SK-N-SH (cell line): ENCODE results near the gene CTNNB1.

Experiments used
- CHD2 ChIP-seq: fragments of 150-350 bp; IDR thresholded peaks from 2 replicates; pipeline ENCODE4 v1.6.1; 2018; ENCODE audit warnings: low read length; ENCODE audit not compliant: partially characterized antibody
- CTCF ChIP-seq: fragments of 200-600 bp; sonication (generic); IDR thresholded peaks from 2 replicates; pipeline ENCODE4 v1.6.1; 2017; ENCODE audit warnings: antibody characterized with exemption, mild to moderate bottlenecking, moderate library complexity
- EP300 ChIP-seq, 2 experiments: IDR thresholded peaks; 2 replicates each; pipeline versions ENCODE4 v1.4.0 to v1.6.1; 2012; ENCODE audit warnings: borderline replicate concordance in 1 of 2, low read depth in 1 of 2, low read length in 1 of 2
- GABPA ChIP-seq: IDR thresholded peaks from 2 replicates; pipeline ENCODE4 v1.4.0; 2012; ENCODE audit warnings: low read depth, mild to moderate bottlenecking
- MXI1 ChIP-seq: IDR thresholded peaks from 2 replicates; pipeline ENCODE4 v1.6.1; 2012; ENCODE audit warnings: mild to moderate bottlenecking, low read depth, low read length, improper control_type of control experiment
- PBX3 ChIP-seq: IDR thresholded peaks from 2 replicates; pipeline ENCODE4; 2012
- POLR2AphosphoS5 ChIP-seq: IDR thresholded peaks from 2 replicates; pipeline ENCODE4 v1.6.1; 2012; ENCODE audit warnings: low read depth, low read length
- RAD21 ChIP-seq: IDR thresholded peaks from 2 replicates; pipeline ENCODE4 v1.6.1; 2012; ENCODE audit warnings: mild to moderate bottlenecking, low read length
- RCOR1 ChIP-seq: fragments of 150-350 bp; IDR thresholded peaks from 2 replicates; pipeline ENCODE4 v1.6.1; 2017; ENCODE audit warnings: antibody characterized with exemption, low read length
- TAF1 ChIP-seq: IDR thresholded peaks from 2 replicates; pipeline ENCODE4 v1.6.1; 2012; ENCODE audit warnings: low read depth, mild to moderate bottlenecking, low read length, moderate library complexity, borderline replicate concordance

GRCh38 chr3:41200669-41201021 lies 1.3 kb downstream of the CTNNB1 start:
- no peak for TF ChIP-seq RCOR1
- TF ChIP-seq EP300 (IDR thresholded peaks at IDR 0.05; ENCODE audit: borderline replicate concordance in 1 of 2, low read depth in 1 of 2, low read length in 1 of 2): no peak
- no peak for TF ChIP-seq CTCF
- TF ChIP-seq CHD2: no peak
- TF ChIP-seq RAD21: no peak
- no peak for TF ChIP-seq POLR2AphosphoS5
- TF ChIP-seq TAF1: no peak
- no peak for TF ChIP-seq PBX3
- 0 out of 2 replicates have a peak, but pooled peaks have one; percentile 7 for TF ChIP-seq MXI1
- no peak for TF ChIP-seq GABPA
